ENCODE results near the gene COL5A1. TPM values are rescaled to one million over a fixed set of nuclear protein-coding genes. Genes with fewer than 3 reads are reported as not detected.

Gene COL5A1
- total and polyA plus RNA-seq, 4 donors: 12.2 to 169 (median 65.4) TPM

DNA sequence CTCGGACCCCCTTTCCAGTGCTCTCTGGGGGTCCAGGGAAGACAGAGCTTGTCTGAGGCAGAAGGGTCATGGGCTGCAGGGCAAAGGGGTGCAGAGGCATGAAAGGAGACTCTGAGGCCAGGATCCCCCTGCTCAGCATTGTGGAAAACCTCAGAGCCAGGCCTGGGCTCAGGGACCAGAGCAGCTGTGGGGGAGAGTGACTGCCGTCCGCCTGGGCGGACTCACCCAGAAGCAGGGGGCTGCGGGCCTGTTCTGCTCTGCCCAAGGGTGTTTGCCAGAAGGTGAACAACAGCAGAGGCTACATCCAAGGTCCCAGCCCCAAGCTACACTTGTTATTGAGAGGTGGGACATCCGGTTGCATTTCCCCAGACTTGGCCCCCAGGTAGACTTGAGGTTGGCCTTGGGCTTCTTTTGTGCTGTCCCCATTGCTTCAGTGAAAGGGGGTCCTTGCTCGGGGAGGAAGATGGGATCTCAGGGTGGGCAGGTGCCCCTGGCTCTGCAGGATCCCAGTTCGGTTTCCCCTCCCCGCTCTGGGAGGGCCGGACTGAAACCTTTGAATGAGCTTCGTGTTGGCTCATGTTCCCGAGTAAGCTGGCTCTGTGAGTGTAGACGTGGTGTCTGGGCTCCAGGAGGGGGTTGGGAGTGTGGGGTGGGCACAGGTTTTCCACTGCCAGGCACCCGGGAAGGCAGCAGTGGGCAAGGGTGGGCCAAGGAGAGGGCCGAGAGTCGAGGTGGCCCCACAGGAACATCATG, 92.1 kb downstream of the COL5A1 start:
- H3K27me3 ChIP-seq (ENCODE audit: control insufficient read depth in 3 of 3, insufficient read depth in 3 of 3, low read length in 2 of 3): no peaks in the 10 kb centered on the region
- H3K27ac ChIP-seq (ENCODE audit: low read depth in 1 of 2, low read length in 1 of 2): peak overlapping the region; percentile 11 to 13
- H3K9ac ChIP-seq (ENCODE audit: insufficient read depth in 1 of 2, low read length in 2 of 2): no peak overlapping the region
- TF ChIP-seq, protein P1, sequence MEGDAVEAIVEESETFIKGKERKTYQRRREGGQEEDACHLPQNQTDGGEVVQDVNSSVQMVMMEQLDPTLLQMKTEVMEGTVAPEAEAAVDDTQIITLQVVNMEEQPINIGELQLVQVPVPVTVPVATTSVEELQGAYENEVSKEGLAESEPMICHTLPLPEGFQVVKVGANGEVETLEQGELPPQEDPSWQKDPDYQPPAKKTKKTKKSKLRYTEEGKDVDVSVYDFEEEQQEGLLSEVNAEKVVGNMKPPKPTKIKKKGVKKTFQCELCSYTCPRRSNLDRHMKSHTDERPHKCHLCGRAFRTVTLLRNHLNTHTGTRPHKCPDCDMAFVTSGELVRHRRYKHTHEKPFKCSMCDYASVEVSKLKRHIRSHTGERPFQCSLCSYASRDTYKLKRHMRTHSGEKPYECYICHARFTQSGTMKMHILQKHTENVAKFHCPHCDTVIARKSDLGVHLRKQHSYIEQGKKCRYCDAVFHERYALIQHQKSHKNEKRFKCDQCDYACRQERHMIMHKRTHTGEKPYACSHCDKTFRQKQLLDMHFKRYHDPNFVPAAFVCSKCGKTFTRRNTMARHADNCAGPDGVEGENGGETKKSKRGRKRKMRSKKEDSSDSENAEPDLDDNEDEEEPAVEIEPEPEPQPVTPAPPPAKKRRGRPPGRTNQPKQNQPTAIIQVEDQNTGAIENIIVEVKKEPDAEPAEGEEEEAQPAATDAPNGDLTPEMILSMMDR (IDR thresholded peaks at IDR 0.05; ENCODE audit: control extremely low read depth, extremely low read depth): no peak
- ATAC-seq (ENCODE audit: insufficient read depth, low FRiP score) (no peak), DNase-seq (no peak)
- H3K9me3 ChIP-seq (ENCODE audit: control insufficient read depth in 4 of 4, insufficient read depth in 3 of 4, low read length in 3 of 4): no peaks in the 10 kb centered on the region
- H3K4me1 ChIP-seq (ENCODE audit: control insufficient read depth in 5 of 5, insufficient read depth in 5 of 5, low read length in 5 of 5): peaks cover 0 to 35% (median 18%) of the 10 kb centered on the region in 5 donors
- H3K4me3 ChIP-seq: no peak overlapping the region
- 86 to 90% methylated on average over 16 of the region's 16 CpGs for WGBS, 2 donors
- H3K36me3 ChIP-seq (ENCODE audit: control insufficient read depth in 4 of 4, insufficient read depth in 4 of 4, low read length in 4 of 4): peaks cover 0 to 15% (median 6%) of the 10 kb centered on the region in 4 donors

DNA sequence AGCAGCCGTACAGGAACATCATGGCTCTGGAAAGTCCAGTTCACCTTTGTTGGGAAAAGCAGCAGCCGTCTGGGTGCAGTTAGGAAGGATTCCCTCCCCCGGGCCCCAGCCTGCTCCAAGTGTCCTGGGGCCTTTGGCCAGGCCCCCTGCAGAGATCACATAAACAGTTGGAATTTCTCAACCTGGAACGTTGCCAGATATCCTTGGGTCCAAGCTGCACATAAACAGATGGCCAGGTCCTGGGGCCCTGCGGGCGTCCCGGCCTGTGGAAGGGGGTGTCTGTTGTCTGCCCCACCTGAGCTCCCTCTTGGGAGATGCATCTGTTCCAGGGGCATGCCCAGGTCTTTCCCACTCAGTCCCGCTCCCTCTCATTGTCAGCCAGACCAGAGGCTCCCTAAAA, 92.7 kb downstream of the COL5A1 start:
- H3K36me3 ChIP-seq (ENCODE audit: control insufficient read depth in 4 of 4, insufficient read depth in 4 of 4, low read length in 4 of 4): peaks cover 0 to 15% (median 6%) of the 10 kb centered on the region in 4 donors
- DNase-seq (peak; percentile 59 to 76 (median 75)), ATAC-seq (ENCODE audit: insufficient read depth, low FRiP score) (no peak)
- no peak overlapping the region for H3K4me3 ChIP-seq
- TF ChIP-seq, protein P1 (IDR thresholded peaks at IDR 0.05; ENCODE audit: control extremely low read depth, extremely low read depth): no peak
- H3K4me1 ChIP-seq (ENCODE audit: control insufficient read depth in 5 of 5, insufficient read depth in 5 of 5, low read length in 5 of 5): peaks cover 0 to 35% (median 18%) of the 10 kb centered on the region in 5 donors
- no peaks in the 10 kb centered on the region for H3K9me3 ChIP-seq (ENCODE audit: control insufficient read depth in 4 of 4, insufficient read depth in 3 of 4, low read length in 3 of 4)
- peak overlapping the region in 1 of 2 donors; percentile 11 for H3K27ac ChIP-seq (ENCODE audit: low read depth in 1 of 2, low read length in 1 of 2)
- 60 to 77% methylated on average over 8 of the region's 8 CpGs for WGBS, 2 donors
- H3K9ac ChIP-seq (ENCODE audit: insufficient read depth in 1 of 2, low read length in 2 of 2): no peak overlapping the region
- H3K27me3 ChIP-seq (ENCODE audit: control insufficient read depth in 3 of 3, insufficient read depth in 3 of 3, low read length in 2 of 3): no peaks in the 10 kb centered on the region

DNA sequence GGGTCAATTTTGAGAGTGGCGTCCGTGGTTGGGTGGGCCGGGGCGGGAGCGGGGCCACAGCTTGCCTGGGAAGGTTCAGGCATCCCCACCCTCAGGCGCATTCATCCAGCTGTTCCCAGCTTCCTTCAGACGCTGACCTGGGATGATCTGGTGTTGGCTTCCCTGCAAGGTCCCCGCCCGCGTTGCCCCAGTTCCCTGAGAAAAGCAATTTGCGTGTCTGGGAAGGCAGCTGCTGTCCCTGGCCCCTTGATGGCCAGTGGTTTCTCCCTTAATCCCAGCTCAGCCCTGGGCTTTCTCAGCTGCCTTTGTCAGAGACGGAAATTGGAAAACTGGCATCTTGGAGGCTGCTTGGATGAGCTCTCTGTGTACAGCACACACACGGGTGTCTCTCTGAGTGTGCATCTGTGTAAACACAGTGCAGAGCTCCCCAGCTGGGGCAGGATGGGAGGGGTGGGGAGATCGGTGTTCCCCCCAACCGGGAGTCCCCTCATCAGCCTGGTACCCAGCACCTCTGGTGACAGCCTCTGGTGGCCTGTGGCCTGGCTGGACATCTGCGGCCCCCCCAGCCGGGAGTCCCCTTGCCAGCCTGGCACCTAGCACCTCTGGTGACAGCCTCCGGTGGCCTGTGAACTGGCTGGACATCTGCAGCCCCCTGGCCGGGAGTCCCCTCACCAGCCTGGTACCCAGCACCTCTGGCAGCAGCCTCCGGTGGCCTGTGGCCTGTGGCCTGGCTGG, 94.0 kb downstream of the COL5A1 start:
- Histone ChIP-seq H3K36me3 (ENCODE audit: control insufficient read depth in 4 of 4, insufficient read depth in 4 of 4, low read length in 4 of 4) (peaks cover 0 to 18% (median 8%) of the 10 kb centered on the region in 4 donors), H3K9ac (ENCODE audit: insufficient read depth in 1 of 2, low read length in 2 of 2) (no peak overlapping the region), H3K4me3 (no peak overlapping the region), H3K4me1 (ENCODE audit: control insufficient read depth in 5 of 5, insufficient read depth in 5 of 5, low read length in 5 of 5) (peaks cover 0 to 35% (median 18%) of the 10 kb centered on the region in 5 donors), H3K9me3 (ENCODE audit: control insufficient read depth in 4 of 4, insufficient read depth in 3 of 4, low read length in 3 of 4) (no peaks in the 10 kb centered on the region), H3K27ac (ENCODE audit: low read depth in 1 of 2, low read length in 1 of 2) (no peak overlapping the region), H3K27me3 (ENCODE audit: control insufficient read depth in 3 of 3, insufficient read depth in 3 of 3, low read length in 2 of 3) (no peaks in the 10 kb centered on the region)
- peak; percentile 51 to 52 (median 52) for DNase-seq
- ATAC-seq (ENCODE audit: insufficient read depth, low FRiP score): no peak
- TF ChIP-seq, protein P1 (IDR thresholded peaks at IDR 0.05; ENCODE audit: control extremely low read depth, extremely low read depth): no peak
- 73 to 80% methylated on average over 20 of the region's 20 CpGs for WGBS, 2 donors

All from lung (tissue), 12 donors.